ENCODE measurements around the gene HEPN1. TPM values are rescaled to one million over a fixed set of nuclear protein-coding genes. Genes with fewer than 3 reads are reported as not detected.

HEPN1 gene
- total RNA-seq, 1 donor from 2014 or later, result not detected

DNA sequence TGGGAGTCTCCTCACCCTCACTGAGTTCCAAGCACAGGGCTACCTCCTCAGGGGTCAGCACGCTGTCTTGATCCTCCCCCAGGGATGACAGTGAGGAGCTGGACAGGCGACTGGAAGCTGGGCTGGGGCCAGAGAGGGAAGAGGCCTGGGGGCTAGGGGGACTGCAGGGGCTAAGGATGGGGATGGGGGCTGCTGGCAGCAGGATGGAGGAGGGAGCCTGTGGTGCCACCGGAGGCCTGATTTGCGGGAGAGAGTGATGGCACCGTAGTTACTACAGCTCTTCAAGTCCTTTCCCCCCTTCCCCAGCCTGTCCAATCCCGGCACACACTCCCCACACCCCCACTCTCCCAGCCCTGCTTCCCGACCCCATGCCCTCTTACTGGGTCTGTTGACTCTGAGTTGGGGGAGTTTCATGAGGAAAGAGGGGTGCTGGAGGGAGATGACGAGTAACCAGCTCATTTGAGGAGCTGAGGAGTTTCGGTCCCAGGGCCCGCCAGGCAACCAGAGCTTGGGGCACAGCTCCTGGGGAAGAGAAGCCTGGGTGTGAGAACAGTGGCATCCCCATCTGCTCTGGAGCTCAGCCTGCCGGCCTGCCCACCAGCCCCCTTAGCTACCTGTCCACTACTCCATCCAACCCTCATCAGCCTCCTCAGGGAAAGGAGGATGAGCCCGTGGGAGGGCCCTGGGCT is 31.9 kb upstream of the HEPN1 start:
- TF ChIP-seq CTCF (IDR thresholded peaks at IDR 0.05; ENCODE audit: insufficient read depth, low read length, severe bottlenecking), result no peak
- DNase-seq (ENCODE audit: low read depth) (no peak), FAIRE-seq (no peak)
- Histone ChIP-seq H3K4me3 (ENCODE audit: low read depth, low read length) (no peak overlapping the region), H3K27me3 (ENCODE audit: control insufficient read depth, insufficient read depth, low read length) (no peaks in the 10 kb centered on the region), H3K36me3 (ENCODE audit: control insufficient read depth, insufficient read depth, low read length) (no peaks in the 10 kb centered on the region)

DNA sequence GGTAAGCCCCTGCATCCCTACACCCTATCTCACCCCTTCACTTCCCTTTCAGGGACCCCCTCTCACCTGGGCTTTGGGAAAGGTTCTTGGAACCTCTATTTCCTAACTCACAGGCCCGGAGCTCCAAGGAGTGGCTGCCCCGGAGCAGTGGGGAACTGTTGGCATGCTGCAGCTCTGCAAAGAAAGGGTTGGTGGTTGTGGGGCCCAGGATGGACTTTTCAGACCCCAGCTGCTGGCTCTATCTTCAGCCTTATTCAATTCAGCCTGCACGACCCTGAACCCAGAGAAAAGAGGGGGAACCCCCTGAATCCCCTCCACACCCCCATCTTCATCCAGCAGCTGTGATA is 31.4 kb upstream of the HEPN1 start:
- TF ChIP-seq CTCF (IDR thresholded peaks at IDR 0.05; ENCODE audit: insufficient read depth, low read length, severe bottlenecking), result no peak
- H3K27me3 ChIP-seq (ENCODE audit: control insufficient read depth, insufficient read depth, low read length), result no peaks in the 10 kb centered on the region
- FAIRE-seq (no peak), DNase-seq (ENCODE audit: low read depth) (no peak)
- no peaks in the 10 kb centered on the region for H3K36me3 ChIP-seq (ENCODE audit: control insufficient read depth, insufficient read depth, low read length)
- H3K4me3 ChIP-seq (ENCODE audit: low read depth, low read length), result no peak overlapping the region

GRCh38 chr11:124889191-124890091 is 29.6 kb upstream of the HEPN1 start:
- Histone ChIP-seq H3K36me3 (ENCODE audit: control insufficient read depth, insufficient read depth, low read length) (no peaks in the 10 kb centered on the region), H3K4me3 (ENCODE audit: low read depth, low read length) (no peak overlapping the region), H3K27me3 (ENCODE audit: control insufficient read depth, insufficient read depth, low read length) (no peaks in the 10 kb centered on the region)
- no peak for FAIRE-seq
- no peak for DNase-seq (ENCODE audit: low read depth)
- no peak for TF ChIP-seq CTCF (IDR thresholded peaks at IDR 0.05; ENCODE audit: insufficient read depth, low read length, severe bottlenecking)

GRCh38 chr11:124890151-124890550 is 28.9 kb upstream of the HEPN1 start:
- DNase-seq (ENCODE audit: low read depth) (no peak), FAIRE-seq (no peak)
- H3K36me3 ChIP-seq (ENCODE audit: control insufficient read depth, insufficient read depth, low read length), result no peaks in the 10 kb centered on the region
- no peaks in the 10 kb centered on the region for H3K27me3 ChIP-seq (ENCODE audit: control insufficient read depth, insufficient read depth, low read length)
- H3K4me3 ChIP-seq (ENCODE audit: low read depth, low read length), result no peak overlapping the region
- TF ChIP-seq CTCF (IDR thresholded peaks at IDR 0.05; ENCODE audit: insufficient read depth, low read length, severe bottlenecking), result no peak

- H3K27me3 ChIP-seq (ENCODE audit: control insufficient read depth, insufficient read depth, low read length), result no peaks in the 10 kb centered on the region
- TF ChIP-seq CTCF (IDR thresholded peaks at IDR 0.05; ENCODE audit: insufficient read depth, low read length, severe bottlenecking), result no peak
- no peak overlapping the region for H3K4me3 ChIP-seq (ENCODE audit: low read depth, low read length)
- DNase-seq (ENCODE audit: low read depth), result no peak
- no peak for FAIRE-seq
- H3K36me3 ChIP-seq (ENCODE audit: control insufficient read depth, insufficient read depth, low read length), result no peaks in the 10 kb centered on the region
Measured at GRCh38 chr11:124890683-124891372, 28.2 kb upstream of the HEPN1 start.
